ENCODE data around the gene COG2.
"Not testable (repeated sequence)": the region's sequence is repeated elsewhere in the genome, so short reads cannot be mapped to it uniquely, and the experiment has no call there.

COG2 gene

DNA sequence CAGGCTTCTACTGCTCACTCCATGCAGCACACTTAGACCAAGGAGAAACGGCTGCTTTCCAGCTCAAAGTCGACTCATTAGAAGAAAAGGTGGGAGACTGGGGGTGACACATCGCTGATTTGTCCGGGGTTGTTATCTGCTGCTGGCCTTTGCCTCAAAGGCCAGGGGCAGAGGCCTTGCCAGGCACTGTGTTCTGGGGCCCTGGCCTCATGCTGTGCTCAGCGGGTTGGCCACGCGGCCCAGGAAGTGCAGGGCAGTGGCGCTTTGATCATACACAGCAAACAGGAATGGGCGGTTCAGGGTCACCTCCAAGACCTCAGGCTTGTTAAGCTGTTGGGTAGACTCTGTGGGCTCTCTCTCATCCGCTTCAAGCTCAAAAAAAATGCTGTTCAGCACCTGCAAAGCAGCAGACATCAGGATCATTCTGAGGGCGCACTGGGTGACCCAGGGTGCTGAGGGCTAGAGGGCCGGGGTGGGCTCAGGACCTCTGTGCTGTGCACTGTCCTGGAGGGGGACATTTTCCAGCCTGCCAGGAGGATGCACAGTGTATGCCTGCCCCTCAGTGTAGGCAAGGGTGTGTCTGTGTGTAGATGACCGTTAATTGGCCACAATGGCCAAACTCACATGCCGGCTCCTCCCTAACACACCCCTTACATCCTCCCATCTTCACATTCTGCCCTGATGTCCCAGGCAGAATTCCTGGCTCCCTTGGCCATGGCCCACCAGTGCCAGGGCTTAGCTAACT lies 60.8 kb downstream of the COG2 start:
- DNase-seq, result no peak

DNA sequence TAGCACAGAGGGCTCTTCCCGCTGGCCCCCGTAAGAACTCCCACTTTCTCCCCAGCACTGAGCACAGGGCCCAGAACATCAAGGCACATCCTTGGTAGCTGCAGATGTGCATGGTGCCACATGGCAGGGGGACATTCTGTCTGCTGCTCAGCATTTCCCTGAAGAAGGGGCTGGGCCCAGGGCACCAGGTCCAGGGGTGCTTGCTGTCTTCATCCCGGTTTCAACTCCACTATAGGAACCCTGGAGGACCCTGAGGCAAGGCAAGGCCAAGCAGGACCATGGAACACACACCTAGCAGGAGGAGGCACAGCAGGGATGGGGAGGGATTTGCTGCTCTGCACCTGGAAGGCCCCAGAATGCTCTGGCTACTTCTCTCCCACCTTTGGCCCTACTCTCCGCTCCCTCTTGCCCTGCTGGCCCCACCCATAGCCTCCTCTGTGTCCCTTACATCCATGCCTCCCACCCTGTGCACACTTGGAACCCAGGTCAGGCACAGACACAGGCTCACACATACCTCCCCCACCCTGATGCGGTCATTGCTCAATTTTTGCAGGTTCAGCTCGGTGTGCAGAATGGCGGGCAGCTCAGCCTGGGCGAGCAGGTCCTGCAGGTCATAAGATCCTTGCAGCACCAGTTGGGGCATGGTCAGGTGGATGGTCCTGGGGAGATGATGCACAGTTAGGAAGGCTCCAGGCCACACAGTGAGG lies 61.6 kb downstream of the COG2 start:
- DNase-seq, result no peak

DNA sequence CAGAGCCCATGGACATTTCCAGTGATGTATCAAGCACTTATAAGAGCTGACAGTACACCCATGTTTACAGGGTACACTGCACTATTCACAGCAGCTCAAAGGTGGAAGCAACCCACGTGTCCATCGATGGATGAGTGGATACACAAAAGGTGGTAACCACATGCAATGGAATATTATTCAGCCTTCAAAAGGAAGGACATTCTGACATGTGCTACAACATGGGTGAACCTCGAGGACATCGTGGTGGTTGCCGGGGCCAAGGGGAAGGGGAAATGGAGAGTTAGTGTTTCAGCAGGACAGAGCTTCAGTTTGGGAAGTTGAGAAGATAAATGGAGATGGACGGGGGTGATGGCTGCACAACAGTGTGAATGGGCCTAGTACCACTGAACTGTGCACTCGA lies 62.5 kb downstream of the COG2 start:
- no peak for DNase-seq

- DNase-seq, result no peak
These were observed 63.2 kb downstream of the COG2 start for GRCh38 chr1:230705289-230706019.

- no peak for DNase-seq
These were observed 63.9 kb downstream of the COG2 start for GRCh38 chr1:230706020-230706699.

GRCh38 chr1:230706887-230707731 lies 64.8 kb downstream of the COG2 start:
- DNase-seq, result no peak

DNA sequence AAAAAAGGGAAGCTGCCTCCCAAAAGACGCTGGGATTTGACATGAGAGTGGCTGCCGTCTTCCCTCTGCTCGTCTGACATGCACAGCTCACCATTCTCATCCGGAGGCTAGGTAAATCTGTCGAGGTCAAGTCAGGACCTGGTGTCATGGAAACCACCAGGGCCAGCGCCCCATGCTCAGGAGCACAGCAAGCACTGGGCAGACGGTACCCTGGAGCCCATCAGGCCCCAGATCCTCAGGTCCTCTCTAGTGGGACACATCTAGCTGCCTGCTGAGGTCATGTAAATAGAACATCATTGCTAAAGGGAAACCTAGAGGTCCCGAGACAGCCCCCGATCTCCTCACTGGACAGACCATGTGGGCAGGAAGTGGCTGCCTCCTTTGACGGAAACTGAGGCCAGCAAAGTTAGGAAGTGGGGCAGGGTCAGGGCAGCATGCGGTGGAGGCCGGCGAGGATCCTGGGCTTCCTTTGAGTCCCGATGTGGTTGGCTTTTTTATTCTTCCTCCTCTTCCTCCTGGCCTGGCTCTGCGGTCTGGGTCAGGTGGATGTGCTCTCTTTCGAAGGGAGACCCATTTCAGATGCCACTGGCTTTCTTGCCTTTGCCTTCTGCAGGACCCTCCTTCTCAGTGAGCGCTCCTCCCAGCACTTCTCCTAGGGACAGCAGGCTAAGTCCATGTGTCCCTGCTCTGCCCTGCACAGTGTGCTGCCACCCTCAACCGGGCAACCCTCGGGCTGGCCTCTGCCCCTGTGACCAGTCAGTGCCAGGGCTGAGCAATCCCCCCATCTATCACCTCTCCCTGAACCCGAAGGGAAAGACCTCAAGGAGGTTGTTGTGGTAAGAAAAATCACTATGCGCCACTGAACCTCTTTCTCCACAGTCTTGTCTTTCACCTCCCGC lies 65.7 kb downstream of the COG2 start:
- DNase-seq, result no peak

- DNase-seq, result no peak
These were observed 66.6 kb downstream of the COG2 start for GRCh38 chr1:230708631-230709580.

DNA sequence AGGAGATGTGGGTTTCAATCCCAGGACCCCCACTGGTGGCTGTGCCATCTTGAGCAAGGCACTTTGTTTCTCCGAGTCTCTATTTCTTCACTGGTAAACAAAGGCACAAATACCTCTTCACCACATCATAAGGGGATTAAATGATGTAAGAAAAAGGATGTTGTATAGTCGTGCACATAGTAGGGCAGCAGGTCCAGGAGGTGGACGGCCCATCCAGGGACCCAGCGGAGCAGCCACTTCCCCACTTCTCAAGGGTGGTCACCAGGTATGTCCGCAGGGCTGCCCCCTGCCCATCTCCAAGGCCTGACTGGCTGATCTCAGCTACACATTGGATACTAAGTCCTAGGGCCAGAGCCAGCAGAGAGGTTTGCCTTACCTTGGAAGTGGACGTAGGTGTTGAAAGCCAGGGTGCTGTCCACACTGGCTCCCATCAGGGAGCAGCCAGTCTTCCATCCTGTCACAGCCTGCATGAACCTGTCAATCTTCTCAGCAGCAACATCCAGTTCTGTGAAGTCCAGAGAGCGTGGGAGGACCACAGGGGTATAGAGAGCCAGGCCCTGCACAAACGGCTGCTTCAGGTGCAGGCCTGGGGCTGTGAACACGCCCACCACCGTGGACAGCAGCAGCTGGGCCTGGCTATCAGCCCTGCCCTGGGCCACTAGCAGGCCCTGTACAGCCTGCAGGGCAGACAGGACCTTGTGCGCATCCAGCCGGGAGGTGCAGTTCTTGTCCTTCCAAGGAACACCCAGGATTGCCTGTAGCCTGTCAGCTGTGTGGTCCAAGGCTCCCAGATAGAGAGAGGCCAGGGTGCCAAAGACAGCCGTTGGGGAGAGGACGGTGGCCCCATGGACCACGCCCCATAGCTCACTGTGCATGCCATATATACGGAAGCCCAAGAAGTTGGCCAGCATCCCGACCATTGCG lies 67.6 kb downstream of the COG2 start:
- no peak for DNase-seq

DNA sequence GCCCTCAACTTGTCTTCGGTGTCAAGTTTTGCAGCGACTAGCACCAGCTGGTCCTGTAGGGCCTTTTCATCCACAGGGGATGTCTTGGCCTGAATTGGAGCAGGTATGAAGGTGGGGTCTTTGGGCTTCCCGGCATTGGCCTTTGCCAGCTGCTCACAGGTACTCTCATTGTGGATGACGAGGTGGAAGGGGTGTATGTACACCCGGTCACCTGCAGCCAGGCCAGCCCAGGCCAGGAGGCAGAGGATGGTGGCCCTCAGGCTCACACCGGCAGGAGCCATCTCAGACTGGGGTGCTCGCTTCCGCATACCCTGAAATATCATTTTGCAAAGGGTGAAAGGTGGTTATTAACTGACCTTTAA lies 68.2 kb downstream of the COG2 start:
- no peak for DNase-seq

DNA sequence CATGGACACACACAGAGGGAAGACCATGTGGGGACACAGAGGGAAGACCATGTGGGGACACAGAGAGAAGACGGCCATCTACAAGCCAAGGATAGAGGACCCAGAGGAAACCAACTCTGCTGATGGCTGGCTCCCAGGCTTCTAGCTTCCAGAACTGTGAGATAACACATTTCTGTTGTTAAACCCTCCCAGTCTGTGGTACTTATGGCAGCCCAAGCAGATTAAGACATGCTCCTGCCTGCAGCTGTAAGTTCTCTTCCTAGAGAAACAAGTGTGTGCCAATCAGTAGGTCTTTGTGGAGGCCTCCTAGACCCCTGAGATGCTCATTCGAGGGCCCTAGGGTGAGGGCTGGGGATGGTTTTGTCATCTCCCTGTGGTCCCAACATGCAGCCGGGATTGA lies 69.0 kb downstream of the COG2 start:
- DNase-seq, result no peak

DNA sequence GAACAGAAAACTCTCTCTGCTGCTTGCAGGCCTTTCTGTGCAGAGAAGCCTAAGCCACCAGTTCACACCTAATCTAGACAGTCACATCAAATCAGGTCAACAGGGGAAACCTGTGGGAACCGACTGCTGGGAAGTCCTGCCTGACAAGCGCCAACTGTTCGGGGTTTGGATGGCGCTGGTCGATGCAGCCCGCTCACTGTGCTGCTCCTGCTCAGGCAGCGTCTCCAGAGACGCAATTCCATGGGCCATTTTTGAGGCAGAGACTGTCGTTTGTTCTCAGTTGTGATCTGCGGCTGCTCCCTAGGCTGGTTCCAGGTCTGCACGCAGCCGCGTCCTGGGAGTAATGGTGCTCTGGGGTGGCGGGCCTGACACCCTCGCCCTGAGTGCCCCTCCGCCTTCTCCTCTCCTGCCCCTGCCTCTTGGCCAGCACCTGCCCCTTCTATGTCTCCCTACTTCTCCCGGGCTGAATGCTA lies 70.2 kb downstream of the COG2 start:
- DNase-seq, result no peak

DNA sequence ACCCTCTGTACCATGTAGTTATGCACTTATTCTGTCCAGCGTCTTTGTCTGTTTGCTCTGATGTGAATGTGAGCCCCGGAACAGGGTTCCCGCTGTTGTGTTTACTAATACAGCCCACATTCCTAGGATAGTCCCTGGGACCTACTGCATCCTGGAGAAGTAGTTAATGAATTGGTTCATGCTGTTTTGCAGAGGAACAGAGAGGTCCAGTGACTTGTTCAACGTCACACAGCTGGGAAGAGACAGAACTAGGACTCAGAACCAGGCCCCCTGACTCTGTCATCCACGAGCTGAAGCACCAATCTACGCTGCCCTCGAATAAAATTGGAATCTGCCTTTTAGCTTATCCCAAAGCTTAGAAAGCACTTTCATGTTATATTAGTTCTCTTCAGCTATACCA lies 70.9 kb downstream of the COG2 start:
- DNase-seq, result no peak

DNA sequence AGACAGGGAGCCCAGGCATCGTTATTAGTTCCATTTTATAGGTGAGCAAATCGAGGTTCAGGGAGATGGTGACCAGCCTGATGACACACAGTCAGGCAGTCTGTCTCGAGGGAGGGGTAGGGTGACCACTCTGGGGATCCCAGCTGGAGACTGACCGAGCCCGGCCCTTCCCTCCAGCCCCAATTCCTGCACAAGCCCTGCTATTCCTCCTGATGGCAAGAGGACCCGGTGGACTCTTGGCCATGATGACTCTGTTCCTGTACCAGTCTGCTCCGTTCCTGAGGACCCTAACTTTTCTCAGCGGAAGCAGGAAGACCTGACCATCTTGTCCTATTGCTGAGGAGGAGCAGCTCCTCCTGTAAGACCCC lies 71.2 kb downstream of the COG2 start:
- no peak for DNase-seq

DNA sequence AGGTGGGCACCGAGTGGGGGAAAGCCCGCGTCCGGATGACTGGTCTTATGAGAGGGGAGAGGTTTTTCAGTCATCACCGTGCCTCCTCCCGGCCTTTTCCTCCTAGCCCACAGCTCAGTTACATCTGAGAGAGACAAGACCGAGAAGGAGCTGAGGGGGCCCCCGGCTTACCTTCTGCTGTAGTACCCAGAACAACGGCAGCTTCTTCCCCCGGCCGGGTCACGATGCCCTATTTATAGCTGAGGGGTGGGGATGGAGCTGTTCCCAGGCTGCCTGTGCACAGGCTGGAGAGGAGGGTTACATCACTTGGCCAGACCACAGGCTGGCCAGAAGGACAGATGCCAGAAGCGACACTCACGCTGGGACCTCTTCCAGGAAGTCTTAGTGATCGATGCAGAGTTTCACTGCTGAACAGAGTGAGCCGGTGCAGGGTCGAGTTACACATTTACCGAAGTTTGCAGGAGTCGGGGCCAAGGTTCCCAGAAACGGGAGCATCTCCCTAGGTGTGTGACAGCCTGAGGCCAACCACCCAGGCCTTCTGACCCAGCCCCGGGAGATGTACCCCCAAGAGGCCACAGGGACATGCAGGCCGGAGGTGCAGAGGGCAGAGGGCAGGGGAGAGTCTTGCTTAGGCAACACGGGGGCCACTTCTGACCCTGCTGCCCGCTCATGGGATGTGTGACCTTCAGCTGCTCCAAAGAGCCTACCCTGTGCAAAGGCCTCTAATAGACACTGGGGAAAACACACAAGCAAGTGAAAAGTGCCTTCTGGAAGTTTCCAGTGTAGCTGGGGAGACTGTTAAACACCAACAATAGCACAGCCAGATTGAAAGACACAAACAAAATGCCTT lies 71.9 kb downstream of the COG2 start, which contains the start of gene AGT:
TSS of gene AGT (minus strand) at position 208 of the 850 bp plus-strand sequence. CDS start 3,299 bp downstream, outside the sequence.
- peak; percentile 22 for DNase-seq

- no peak for DNase-seq
These were observed 73.2 kb downstream of the COG2 start for GRCh38 chr1:230715510-230715909.

DNA sequence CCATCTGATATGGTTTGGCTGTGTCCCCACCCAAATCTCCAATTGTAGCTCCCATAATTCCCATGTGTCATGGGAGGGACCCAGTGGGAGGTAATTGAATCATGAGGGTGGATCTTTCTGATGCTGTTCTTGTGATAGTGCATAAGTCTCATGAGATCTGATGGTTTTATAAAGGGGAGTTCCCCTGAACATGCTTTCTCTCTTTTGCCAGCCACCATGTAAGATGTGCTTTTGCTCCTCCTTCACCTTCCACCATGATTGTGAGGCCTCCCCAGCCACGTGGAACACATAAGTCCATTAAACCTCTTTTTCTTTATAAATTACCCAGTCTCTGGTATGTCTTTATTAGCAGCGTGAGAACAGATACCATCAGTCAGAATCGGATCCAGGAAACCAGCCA lies 74.2 kb downstream of the COG2 start:
- not testable (repeated sequence) for DNase-seq

- no peak for DNase-seq
These were observed 75.0 kb downstream of the COG2 start for GRCh38 chr1:230717251-230717650.
